HepG2 (cell line): Measurements from ENCODE around the gene TCAIM. TPM values are rescaled to one million over a fixed set of nuclear protein-coding genes. Genes with fewer than 3 reads are reported as not detected.

Experiments used
- BRD4 ChIP-seq: sonication (generic); formaldehyde crosslinking; IDR thresholded peaks from 2 replicates; pipeline ENCODE4 v1.4.0; 2020; ENCODE audit warnings: missing genetic modification reagents
- GMEB1 ChIP-seq: sonication (generic); formaldehyde crosslinking; IDR thresholded peaks from 2 replicates; pipeline ENCODE4 v1.5.1; 2020; ENCODE audit warnings: missing genetic modification reagents, mild to moderate bottlenecking, borderline replicate concordance
- HMG20A ChIP-seq: IDR thresholded peaks from 2 replicates; pipeline ENCODE4 v1.6.1; 2016; ENCODE audit warnings: borderline replicate concordance
- MTF1 ChIP-seq: sonication (generic); formaldehyde crosslinking; IDR thresholded peaks from 2 replicates; pipeline ENCODE4 v1.5.0; 2020; ENCODE audit warnings: missing genetic modification reagents
- PHF20 ChIP-seq: sonication (generic); formaldehyde crosslinking; IDR thresholded peaks from 2 replicates; pipeline ENCODE4 v1.5.0; 2020; ENCODE audit warnings: mild to moderate bottlenecking, missing genetic modification reagents
- PITX1 ChIP-seq: sonication (generic); formaldehyde crosslinking; IDR thresholded peaks from 2 replicates; pipeline ENCODE4 v1.5.1; 2020; ENCODE audit warnings: mild to moderate bottlenecking, missing genetic modification reagents
- SMAD1 ChIP-seq: sonication (generic); formaldehyde crosslinking; IDR thresholded peaks from 2 replicates; pipeline ENCODE4 v1.4.0; 2020; ENCODE audit warnings: missing genetic modification reagents, low read depth, mild to moderate bottlenecking, borderline replicate concordance
- TARDBP ChIP-seq: sonication (generic); formaldehyde crosslinking; IDR thresholded peaks from 2 replicates; pipeline ENCODE4 v1.8.0; 2022; ENCODE audit warnings: mild to moderate bottlenecking, missing genetic modification reagents
- ZBTB34 ChIP-seq: sonication (generic); formaldehyde crosslinking; IDR thresholded peaks from 2 replicates; pipeline ENCODE4 v1.8.0; 2022; ENCODE audit warnings: mild to moderate bottlenecking, missing genetic modification reagents
- ZHX1 ChIP-seq: sonication (generic); formaldehyde crosslinking; IDR thresholded peaks from 2 replicates; pipeline ENCODE4 v1.8.1; 2022; ENCODE audit warnings: low read depth, mild to moderate bottlenecking, missing genetic modification reagents
- ZNF333 ChIP-seq: sonication (generic); formaldehyde crosslinking; IDR thresholded peaks from 2 replicates; pipeline ENCODE4 v1.4.0; 2020; ENCODE audit warnings: mild to moderate bottlenecking, missing genetic modification reagents, borderline replicate concordance
- ZNF432 ChIP-seq: sonication (generic); formaldehyde crosslinking; IDR thresholded peaks from 2 replicates; pipeline ENCODE4 v1.5.0; 2020; ENCODE audit warnings: missing genetic modification reagents, mild to moderate bottlenecking, borderline replicate concordance
- ZNF547 ChIP-seq: sonication (generic); formaldehyde crosslinking; IDR thresholded peaks from 2 replicates; pipeline ENCODE4 v1.5.1; 2020; ENCODE audit warnings: mild to moderate bottlenecking, missing genetic modification reagents
- ZNF569 ChIP-seq: sonication (generic); formaldehyde crosslinking; IDR thresholded peaks from 2 replicates; pipeline ENCODE4 v1.5.0; 2020; ENCODE audit warnings: mild to moderate bottlenecking, missing genetic modification reagents, moderate library complexity, borderline replicate concordance
- ZNF768 ChIP-seq: sonication (generic); formaldehyde crosslinking; IDR thresholded peaks from 2 replicates; pipeline ENCODE4 v1.4.0; 2020; ENCODE audit warnings: missing genetic modification reagents
- polyA plus RNA-seq, 8 experiments: library from polyadenylated mRNA; depleted of rRNA in 3 of 8; stranded (reverse) in 7 of 8; unstranded in 1 of 8; fragments of >200 nt; fragmentation: Illumina TruSeq in 4 of 8; extraction: Trizol in 4 of 8; gene quantifications; 2 replicates each; pipeline versions ENCODE4 v1.2.1 to v1.2.3, GENCODE V29; 2011 to 2016; ENCODE audit warnings: low read depth in 4 of 8, missing spikeins in 1 of 8, mixed read lengths in 1 of 8; ENCODE audit not compliant: insufficient read depth in 1 of 8
- total RNA-seq, 5 experiments: library from RNA; depleted of rRNA; stranded (reverse); fragments of >200 nt; fragmentation: Illumina TruSeq; extraction: Trizol; gene quantifications; 2 replicates each; pipeline ENCODE4 v1.2.3, GENCODE V29; 2016; ENCODE audit warnings: low read depth in 1 of 5
- TF ChIP-seq, protein P1 (sequence below): sonication (generic); formaldehyde crosslinking; IDR thresholded peaks from 2 replicates; pipeline ENCODE4 v1.4.0; 2020; ENCODE audit warnings: mild to moderate bottlenecking, missing genetic modification reagents
- TF ChIP-seq, protein P2 (sequence below): IDR thresholded peaks from 2 replicates; pipeline ENCODE4 v1.6.1; 2016; ENCODE audit warnings: mild to moderate bottlenecking, missing biosample characterization, missing genetic modification reagents
- TF ChIP-seq, protein P3 (sequence below): sonication (generic); formaldehyde crosslinking; conservative IDR thresholded peaks from 2 replicates; pipeline ENCODE4 v1.8.0; 2022; ENCODE audit warnings: mild to moderate bottlenecking, moderate library complexity, missing genetic modification reagents

The TCAIM gene
- total and polyA plus RNA-seq, 2 of the 13 experiments (the other 11 are each of a cell fraction or from before 2014, with no cell fraction given): 16.9 to 22.6 TPM

GRCh38 chr3:44359146-44359751 lies 20.7 kb downstream of the TCAIM start (continued):
- TF ChIP-seq ZNF333: no peak
- TF ChIP-seq PHF20 (CRISPR knock-in tag): no peak
- no peak for TF ChIP-seq ZNF569
- TF ChIP-seq, protein P1, sequence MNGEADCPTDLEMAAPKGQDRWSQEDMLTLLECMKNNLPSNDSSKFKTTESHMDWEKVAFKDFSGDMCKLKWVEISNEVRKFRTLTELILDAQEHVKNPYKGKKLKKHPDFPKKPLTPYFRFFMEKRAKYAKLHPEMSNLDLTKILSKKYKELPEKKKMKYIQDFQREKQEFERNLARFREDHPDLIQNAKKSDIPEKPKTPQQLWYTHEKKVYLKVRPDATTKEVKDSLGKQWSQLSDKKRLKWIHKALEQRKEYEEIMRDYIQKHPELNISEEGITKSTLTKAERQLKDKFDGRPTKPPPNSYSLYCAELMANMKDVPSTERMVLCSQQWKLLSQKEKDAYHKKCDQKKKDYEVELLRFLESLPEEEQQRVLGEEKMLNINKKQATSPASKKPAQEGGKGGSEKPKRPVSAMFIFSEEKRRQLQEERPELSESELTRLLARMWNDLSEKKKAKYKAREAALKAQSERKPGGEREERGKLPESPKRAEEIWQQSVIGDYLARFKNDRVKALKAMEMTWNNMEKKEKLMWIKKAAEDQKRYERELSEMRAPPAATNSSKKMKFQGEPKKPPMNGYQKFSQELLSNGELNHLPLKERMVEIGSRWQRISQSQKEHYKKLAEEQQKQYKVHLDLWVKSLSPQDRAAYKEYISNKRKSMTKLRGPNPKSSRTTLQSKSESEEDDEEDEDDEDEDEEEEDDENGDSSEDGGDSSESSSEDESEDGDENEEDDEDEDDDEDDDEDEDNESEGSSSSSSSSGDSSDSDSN (CRISPR knock-in tag): no peak
- TF ChIP-seq, protein P2, sequence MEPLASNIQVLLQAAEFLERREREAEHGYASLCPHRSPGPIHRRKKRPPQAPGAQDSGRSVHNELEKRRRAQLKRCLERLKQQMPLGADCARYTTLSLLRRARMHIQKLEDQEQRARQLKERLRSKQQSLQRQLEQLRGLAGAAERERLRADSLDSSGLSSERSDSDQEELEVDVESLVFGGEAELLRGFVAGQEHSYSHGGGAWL (CRISPR knock-in tag): no peak
- TF ChIP-seq BRD4: no peak
- TF ChIP-seq ZBTB34 (CRISPR knock-in tag): no peak
- TF ChIP-seq SMAD1 (CRISPR knock-in tag): no peak
- no peak for TF ChIP-seq ZNF432 (CRISPR knock-in tag)
- TF ChIP-seq MTF1 (CRISPR knock-in tag): no peak
- TF ChIP-seq TARDBP (CRISPR knock-in tag): peak; percentile 79
- no peak for TF ChIP-seq ZNF547
- TF ChIP-seq, protein P3, sequence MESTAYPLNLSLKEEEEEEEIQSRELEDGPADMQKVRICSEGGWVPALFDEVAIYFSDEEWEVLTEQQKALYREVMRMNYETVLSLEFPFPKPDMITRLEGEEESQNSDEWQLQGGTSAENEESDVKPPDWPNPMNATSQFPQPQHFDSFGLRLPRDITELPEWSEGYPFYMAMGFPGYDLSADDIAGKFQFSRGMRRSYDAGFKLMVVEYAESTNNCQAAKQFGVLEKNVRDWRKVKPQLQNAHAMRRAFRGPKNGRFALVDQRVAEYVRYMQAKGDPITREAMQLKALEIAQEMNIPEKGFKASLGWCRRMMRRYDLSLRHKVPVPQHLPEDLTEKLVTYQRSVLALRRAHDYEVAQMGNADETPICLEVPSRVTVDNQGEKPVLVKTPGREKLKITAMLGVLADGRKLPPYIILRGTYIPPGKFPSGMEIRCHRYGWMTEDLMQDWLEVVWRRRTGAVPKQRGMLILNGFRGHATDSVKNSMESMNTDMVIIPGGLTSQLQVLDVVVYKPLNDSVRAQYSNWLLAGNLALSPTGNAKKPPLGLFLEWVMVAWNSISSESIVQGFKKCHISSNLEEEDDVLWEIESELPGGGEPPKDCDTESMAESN (CRISPR knock-in tag): 0 out of 2 replicates have a peak, but pooled peaks have one; percentile 64
- no peak for TF ChIP-seq ZNF768
- TF ChIP-seq HMG20A (CRISPR knock-in tag): peak; percentile 97
- TF ChIP-seq ZHX1 (CRISPR knock-in tag): no peak
- peak; percentile 95 for TF ChIP-seq PITX1 (CRISPR knock-in tag)
- TF ChIP-seq GMEB1 (CRISPR knock-in tag): peak; percentile 48; the same call in 1 of the 2 replicates
